K562 (cell line): ENCODE data around the gene CCL11.

ENCODE experiments used
- EGR1 ChIP-seq: fragments of 450-650 bp; conservative IDR thresholded peaks from 2 replicates; pipeline ENCODE4 v1.6.1; 2017; ENCODE audit warnings: mild to moderate bottlenecking
- MIER1 ChIP-seq: fragments of 450-650 bp; IDR thresholded peaks from 2 replicates; pipeline ENCODE4 v1.6.1; 2016; ENCODE audit warnings: antibody characterized with exemption, mild to moderate bottlenecking, low read depth
- POLR2AphosphoS2 ChIP-seq: IDR thresholded peaks from 2 replicates; pipeline ENCODE4 v1.6.1; 2012; ENCODE audit warnings: low read length, improper control_type of control experiment
- TOE1 ChIP-seq, 2 experiments: fragments of 450-650 bp in 1 of 2; sonication (generic) in 1 of 2; formaldehyde crosslinking in 1 of 2; IDR thresholded peaks; 2 replicates each; pipeline versions ENCODE4 v1.7.1 to v1.8.0; 2016 to 2022; ENCODE audit warnings: borderline replicate concordance in 2 of 2, mild to moderate bottlenecking in 2 of 2, antibody characterized with exemption in 1 of 2, inconsistent platforms in 1 of 2, low read depth in 1 of 2, missing genetic modification reagents in 1 of 2, moderate library complexity in 1 of 2
- ZNF23 ChIP-seq: fragments of 250-450 bp; sonication (Bioruptor Pico); IDR thresholded peaks from 2 replicates; pipeline ENCODE4 v1.4.0; 2020; ENCODE audit warnings: mild to moderate bottlenecking
- TF ChIP-seq, protein P1 (sequence below): fragments of 250-450 bp; sonication (Bioruptor Pico); IDR thresholded peaks from 2 replicates; pipeline ENCODE4 v1.8.0; 2021; ENCODE audit warnings: moderate library complexity, mild to moderate bottlenecking, inconsistent platforms
- TF ChIP-seq, protein P2 (sequence below), 3 experiments: IDR thresholded peaks in 2 of 3; conservative IDR thresholded peaks in 1 of 3; 2 replicates each; pipeline ENCODE4 v1.5.1; 2011 to 2012; ENCODE audit warnings: low read length in 3 of 3, mild to moderate bottlenecking in 3 of 3, control low read depth in 2 of 3, improper control_type of control experiment in 1 of 3, inconsistent platforms in 1 of 3, low read depth in 1 of 3, mixed read lengths in 1 of 3, moderate library complexity in 1 of 3; ENCODE audit not compliant: insufficient read depth in 2 of 3
- TF ChIP-seq, protein P3 (sequence below): sonication (generic); formaldehyde crosslinking; IDR thresholded peaks from 2 replicates; pipeline ENCODE4 v1.8.1; 2022; ENCODE audit warnings: missing genetic modification reagents

DNA sequence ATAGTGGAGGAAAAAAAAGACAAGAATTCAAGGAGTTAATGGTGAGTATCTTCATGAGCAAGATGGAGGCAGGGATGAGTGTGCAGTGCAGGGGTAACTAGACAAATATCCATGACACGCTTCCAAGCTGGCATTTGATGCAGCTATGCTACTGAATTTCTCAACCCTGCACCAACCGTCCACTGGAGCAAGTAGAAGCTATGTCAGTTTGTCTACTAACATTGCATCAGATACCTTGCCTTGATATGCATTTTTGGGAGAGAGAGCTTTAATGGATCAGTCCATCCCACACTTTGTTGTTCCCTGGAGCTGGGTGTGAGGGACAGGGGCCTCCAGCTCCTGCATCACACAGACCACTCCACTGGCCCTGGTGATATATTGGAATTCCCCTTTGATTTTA is 16.4 kb downstream of the CCL11 start:
- TF ChIP-seq MIER1 (no peak), POLR2AphosphoS2 (no peak), EGR1 (no peak), TOE1 (IDR thresholded peaks at IDR 0.05; ENCODE audit: borderline replicate concordance) (no peak), TOE1 (CRISPR knock-in tag; IDR thresholded peaks at IDR 0.05; ENCODE audit: borderline replicate concordance, low read depth) (no peak), ZNF23 (no peak)
- TF ChIP-seq, protein P1, sequence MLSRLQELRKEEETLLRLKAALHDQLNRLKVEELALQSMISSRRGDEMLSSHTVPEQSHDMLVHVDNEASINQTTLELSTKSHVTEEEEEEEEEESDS (CRISPR knock-in tag) = no peak
- TF ChIP-seq, protein P2, sequence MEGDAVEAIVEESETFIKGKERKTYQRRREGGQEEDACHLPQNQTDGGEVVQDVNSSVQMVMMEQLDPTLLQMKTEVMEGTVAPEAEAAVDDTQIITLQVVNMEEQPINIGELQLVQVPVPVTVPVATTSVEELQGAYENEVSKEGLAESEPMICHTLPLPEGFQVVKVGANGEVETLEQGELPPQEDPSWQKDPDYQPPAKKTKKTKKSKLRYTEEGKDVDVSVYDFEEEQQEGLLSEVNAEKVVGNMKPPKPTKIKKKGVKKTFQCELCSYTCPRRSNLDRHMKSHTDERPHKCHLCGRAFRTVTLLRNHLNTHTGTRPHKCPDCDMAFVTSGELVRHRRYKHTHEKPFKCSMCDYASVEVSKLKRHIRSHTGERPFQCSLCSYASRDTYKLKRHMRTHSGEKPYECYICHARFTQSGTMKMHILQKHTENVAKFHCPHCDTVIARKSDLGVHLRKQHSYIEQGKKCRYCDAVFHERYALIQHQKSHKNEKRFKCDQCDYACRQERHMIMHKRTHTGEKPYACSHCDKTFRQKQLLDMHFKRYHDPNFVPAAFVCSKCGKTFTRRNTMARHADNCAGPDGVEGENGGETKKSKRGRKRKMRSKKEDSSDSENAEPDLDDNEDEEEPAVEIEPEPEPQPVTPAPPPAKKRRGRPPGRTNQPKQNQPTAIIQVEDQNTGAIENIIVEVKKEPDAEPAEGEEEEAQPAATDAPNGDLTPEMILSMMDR (IDR thresholded peaks at IDR 0.05 in 2 of 3, conservative IDR thresholded peaks at IDR 0.05 in 1 of 3; ENCODE audit: insufficient read depth in 2 of 3, low read depth in 1 of 3, low read length in 3 of 3) = no peak
- TF ChIP-seq, protein P3, sequence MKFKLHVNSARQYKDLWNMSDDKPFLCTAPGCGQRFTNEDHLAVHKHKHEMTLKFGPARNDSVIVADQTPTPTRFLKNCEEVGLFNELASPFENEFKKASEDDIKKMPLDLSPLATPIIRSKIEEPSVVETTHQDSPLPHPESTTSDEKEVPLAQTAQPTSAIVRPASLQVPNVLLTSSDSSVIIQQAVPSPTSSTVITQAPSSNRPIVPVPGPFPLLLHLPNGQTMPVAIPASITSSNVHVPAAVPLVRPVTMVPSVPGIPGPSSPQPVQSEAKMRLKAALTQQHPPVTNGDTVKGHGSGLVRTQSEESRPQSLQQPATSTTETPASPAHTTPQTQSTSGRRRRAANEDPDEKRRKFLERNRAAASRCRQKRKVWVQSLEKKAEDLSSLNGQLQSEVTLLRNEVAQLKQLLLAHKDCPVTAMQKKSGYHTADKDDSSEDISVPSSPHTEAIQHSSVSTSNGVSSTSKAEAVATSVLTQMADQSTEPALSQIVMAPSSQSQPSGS = no peak
